Liver (tissue), 9 donors: ENCODE data around the gene NR2F1. TPM values are rescaled to one million over a fixed set of nuclear protein-coding genes. Genes with fewer than 3 reads are reported as not detected.

Source experiments
- DNase-seq: peaks from one replicate; pipeline ENCODE4 v3.0.0-alpha.2; 2017; ENCODE audit warnings: low spot score
- H3K27ac ChIP-seq, 2 donors: one replicate each; pipeline ENCODE4 v1.7.0; 2013; ENCODE audit warnings: inconsistent platforms in 2 of 2, low read length in 2 of 2, control low read depth in 1 of 2, low read depth in 1 of 2, mild to moderate bottlenecking in 1 of 2
- H3K27me3 ChIP-seq, 4 donors: one replicate each; pipeline versions ENCODE4 v1.6.1 to v1.7.0; 2013; ENCODE audit warnings: low read length in 3 of 4, inconsistent platforms in 1 of 4, mild to moderate bottlenecking in 1 of 4, moderate library complexity in 1 of 4; ENCODE audit not compliant: control insufficient read depth in 4 of 4, insufficient read depth in 4 of 4
- H3K36me3 ChIP-seq, 4 donors: one replicate each; pipeline versions ENCODE4 v1.6.1 to v1.7.0; 2013; ENCODE audit warnings: low read length in 3 of 4, mild to moderate bottlenecking in 3 of 4, low read depth in 1 of 4, moderate library complexity in 1 of 4; ENCODE audit not compliant: control insufficient read depth in 4 of 4, insufficient read depth in 3 of 4
- H3K4me1 ChIP-seq, 4 donors: one replicate each; pipeline versions ENCODE4 v1.6.1 to v1.7.0; 2013; ENCODE audit warnings: low read length in 3 of 4, mild to moderate bottlenecking in 3 of 4, moderate library complexity in 1 of 4; ENCODE audit not compliant: control insufficient read depth in 4 of 4, insufficient read depth in 4 of 4
- H3K4me3 ChIP-seq, 3 donors: one replicate each; pipeline versions ENCODE4 v1.6.1 to v1.7.0; 2013; ENCODE audit warnings: low read length in 3 of 3, control low read depth in 1 of 3, low read depth in 1 of 3, mild to moderate bottlenecking in 1 of 3
- H3K9ac ChIP-seq, 2 donors: one replicate each; pipeline ENCODE4 v1.7.0; 2013; ENCODE audit warnings: low read length in 2 of 2, mild to moderate bottlenecking in 2 of 2, moderate library complexity in 2 of 2, control low read depth in 1 of 2, low read depth in 1 of 2
- H3K9me3 ChIP-seq, 4 donors: one replicate each; pipeline versions ENCODE4 v1.6.1 to v1.7.0; 2013; ENCODE audit warnings: low read length in 3 of 4; ENCODE audit not compliant: control insufficient read depth in 4 of 4
- ATF3 ChIP-seq: IDR thresholded peaks from 2 replicates; pipeline ENCODE4 v1.6.1; 2016; ENCODE audit warnings: antibody characterized with exemption
- CTCF ChIP-seq: fragments of 150-350 bp; IDR thresholded peaks from 2 replicates; pipeline ENCODE4 v1.5.1; 2017; ENCODE audit warnings: improper control_type of control experiment, low read depth, low read length; ENCODE audit not compliant: missing input control
- EGR1 ChIP-seq, 2 donors: IDR thresholded peaks; 2 replicates each; pipeline ENCODE4 v1.6.1; 2016 to 2018; ENCODE audit warnings: antibody characterized with exemption in 2 of 2, low read depth in 2 of 2
- FOXA1 ChIP-seq: IDR thresholded peaks from 2 replicates; pipeline ENCODE4 v1.6.1; 2016; ENCODE audit warnings: antibody characterized with exemption
- FOXA2 ChIP-seq: IDR thresholded peaks from 2 replicates; pipeline ENCODE4 v1.6.1; 2016; ENCODE audit warnings: antibody characterized with exemption
- GABPA ChIP-seq, 2 donors: IDR thresholded peaks in 1 of 2; conservative IDR thresholded peaks in 1 of 2; 2 replicates each; pipeline ENCODE4 v1.6.1; 2016; ENCODE audit warnings: antibody characterized with exemption in 2 of 2, mild to moderate bottlenecking in 1 of 2, moderate library complexity in 1 of 2
- HNF4A ChIP-seq, 2 donors: conservative IDR thresholded peaks; 2 replicates each; pipeline ENCODE4 v1.6.1; 2016; ENCODE audit warnings: antibody characterized with exemption in 2 of 2, mild to moderate bottlenecking in 2 of 2
- JUND ChIP-seq, 2 donors: IDR thresholded peaks; 2 replicates each; pipeline ENCODE4 v1.6.1; 2016; ENCODE audit warnings: antibody characterized with exemption in 2 of 2
- MAX ChIP-seq: IDR thresholded peaks from 2 replicates; pipeline ENCODE4 v1.6.1; 2016; ENCODE audit warnings: antibody characterized with exemption
- REST ChIP-seq: IDR thresholded peaks from 2 replicates; pipeline ENCODE4 v1.6.1; 2016; ENCODE audit warnings: antibody characterized with exemption, mild to moderate bottlenecking
- RXRA ChIP-seq, 2 donors: IDR thresholded peaks; 2 replicates each; pipeline ENCODE4 v1.6.1; 2017 to 2018; ENCODE audit warnings: antibody characterized with exemption in 2 of 2, mild to moderate bottlenecking in 1 of 2
- SP1 ChIP-seq: IDR thresholded peaks from 2 replicates; pipeline ENCODE4 v1.6.1; 2018; ENCODE audit warnings: antibody characterized with exemption, mild to moderate bottlenecking
- TAF1 ChIP-seq: conservative IDR thresholded peaks from 2 replicates; pipeline ENCODE4 v1.6.1; 2016; ENCODE audit warnings: antibody characterized with exemption, mild to moderate bottlenecking
- YY1 ChIP-seq: IDR thresholded peaks from 2 replicates; pipeline ENCODE4 v1.6.1; 2016; ENCODE audit warnings: antibody characterized with exemption, mild to moderate bottlenecking
- ZBTB33 ChIP-seq: IDR thresholded peaks from 2 replicates; pipeline ENCODE4 v1.6.1; 2016; ENCODE audit warnings: antibody characterized with exemption
- WGBS: extraction: QIAGEN DNeasy Blood & Tissue Kit; methylation state at CpG from one replicate; pipeline ENCODE4 v1.1.7; 2013; 5-methylcytosine and 5-hydroxymethylcytosine counted together
- polyA plus RNA-seq, 2 donors: library from polyadenylated mRNA; stranded (reverse) in 1 of 2; unstranded in 1 of 2; fragments of 200-250 nt in 1 of 2; fragments of >200 nt in 1 of 2; fragmentation: Nextera tagmentation in 1 of 2; extraction: Ambion mirVana in 1 of 2; gene quantifications; one replicate each; pipeline versions ENCODE4 v1.2.1 to v1.2.3, GENCODE V29; 2013 to 2015
- total RNA-seq, 2 donors: library from RNA; depleted of rRNA; stranded (reverse); fragments of >200 nt; gene quantifications; one replicate each; pipeline ENCODE4 v1.2.3, GENCODE V29; 2014
- donor health status: healthy.
- donor health status: healthy.
- donor health status: healthy.
- donor health status: healthy.
- donor health status: healthy.

NR2F1 gene
- total and polyA plus RNA-seq, 4 donors = 3.9 to 13.0 (median 10.6) TPM

- no peak overlapping the region for H3K27ac ChIP-seq
- no peak for TF ChIP-seq EGR1 (IDR thresholded peaks at IDR 0.05; ENCODE audit: low read depth in 2 of 2)
- TF ChIP-seq MAX = no peak
- TF ChIP-seq REST = no peak
- no peak for TF ChIP-seq ZBTB33
- no peak for TF ChIP-seq GABPA (IDR thresholded peaks at IDR 0.05 in 1 of 2, conservative IDR thresholded peaks at IDR 0.05 in 1 of 2)
- TF ChIP-seq HNF4A (conservative IDR thresholded peaks at IDR 0.05) = no peak
- TF ChIP-seq TAF1 = no peak
- TF ChIP-seq CTCF = no peak
- no peak for TF ChIP-seq RXRA (IDR thresholded peaks at IDR 0.05)
- no peak for TF ChIP-seq YY1
- TF ChIP-seq SP1 = no peak
- peaks cover 0 to 8% (median 1%) of the 10 kb centered on the region in 4 donors for H3K4me1 ChIP-seq
- 30% methylated on average over 39 of the region's 39 CpGs for WGBS
- H3K9ac ChIP-seq = no peak overlapping the region
- H3K4me3 ChIP-seq = no peak overlapping the region
- peaks cover 0 to 1% (median 0%) of the 10 kb centered on the region in 4 donors for H3K9me3 ChIP-seq
- H3K27me3 ChIP-seq = peaks cover 2 to 33% (median 11%) of the 10 kb centered on the region in 4 donors
- no peak for DNase-seq
- no peaks in the 10 kb centered on the region for H3K36me3 ChIP-seq
These were observed 19.4 kb downstream of the NR2F1 start for GRCh38 chr5:93602241-93603077.

- DNase-seq = no peak
- Histone ChIP-seq H3K4me3 (no peak overlapping the region), H3K9ac (no peak overlapping the region), H3K27ac (no peak overlapping the region), H3K27me3 (peaks cover 2 to 33% (median 13%) of the 10 kb centered on the region in 4 donors), H3K36me3 (no peaks in the 10 kb centered on the region), H3K9me3 (peaks cover 0 to 1% (median 0%) of the 10 kb centered on the region in 4 donors), H3K4me1 (peaks cover 4 to 9% (median 8%) of the 10 kb centered on the region in 4 donors)
- 80% methylated on average over 8 of the region's 8 CpGs for WGBS
- TF ChIP-seq FOXA1 = no peak
- no peak for TF ChIP-seq SP1
- no peak for TF ChIP-seq JUND (IDR thresholded peaks at IDR 0.05)
- TF ChIP-seq GABPA (IDR thresholded peaks at IDR 0.05 in 1 of 2, conservative IDR thresholded peaks at IDR 0.05 in 1 of 2) = no peak
- no peak for TF ChIP-seq FOXA2
- TF ChIP-seq HNF4A (conservative IDR thresholded peaks at IDR 0.05) = no peak
- TF ChIP-seq YY1 = no peak
- no peak for TF ChIP-seq ATF3
- no peak for TF ChIP-seq REST
These were observed 20.2 kb downstream of the NR2F1 start for GRCh38 chr5:93603078-93603792.
